Measurements from ENCODE around the gene KLF15. TPM values are rescaled to one million over a fixed set of nuclear protein-coding genes. Genes with fewer than 3 reads are reported as not detected.
A peak's percentile ranks its signal among the peaks of the same experiment; 100 is the strongest.

The KLF15 gene
- polyA plus RNA-seq (2013, experiment 1 of 2) = 3.9 TPM
- polyA plus RNA-seq (2013, experiment 2 of 2) = 4.5 TPM

- WGBS, 2 experiments (ENCODE audit: insufficient coverage in 2 of 2) = 0 to 1% methylated on average over 42 to 53 of the region's 86 CpGs
- Histone ChIP-seq H3K9me3 (ENCODE audit: control insufficient read depth, low read length) (no peaks in the 10 kb centered on the region), H3K27ac (ENCODE audit: low read depth, low read length, severe bottlenecking) (peak within 1 kb of the TSS; percentile 51), H3K4me1 (ENCODE audit: control insufficient read depth, insufficient read depth, low read length, poor library complexity, severe bottlenecking) (peaks cover 18% of the 10 kb centered on the region), H3K4me3 (ENCODE audit: extremely low read depth, insufficient read depth, low read length, poor library complexity, severe bottlenecking) (peak within 1 kb of the TSS; percentile 53), H3K36me3 (ENCODE audit: control insufficient read depth, insufficient read depth, low read length) (no peaks in the 10 kb centered on the region)
Measured at GRCh38 chr3:126357295-126358037, at the start of gene KLF15. Gene KLF15, minus strand, starts transcription at chr3:126357408. Its CDS starts 4,486 bp downstream, at chr3:126352922.

GRCh38 chr3:126406389-126407296 is 49.4 kb upstream of the KLF15 start:
- whole genome bisulfite sequencing, 2 experiments (ENCODE audit: insufficient coverage in 2 of 2) = 91 to 95% methylated on average over 8 to 10 of the region's 15 CpGs
- H3K27ac ChIP-seq (ENCODE audit: low read depth, low read length, severe bottlenecking) = no peak overlapping the region
- no peaks in the 10 kb centered on the region for H3K36me3 ChIP-seq (ENCODE audit: control insufficient read depth, insufficient read depth, low read length)
- H3K4me1 ChIP-seq (ENCODE audit: control insufficient read depth, insufficient read depth, low read length, poor library complexity, severe bottlenecking) = no peaks in the 10 kb centered on the region
- H3K9me3 ChIP-seq (ENCODE audit: control insufficient read depth, low read length) = no peaks in the 10 kb centered on the region
- no peak overlapping the region for H3K4me3 ChIP-seq (ENCODE audit: extremely low read depth, insufficient read depth, low read length, poor library complexity, severe bottlenecking)

GRCh38 chr3:126402666-126403302 is 45.6 kb upstream of the KLF15 start:
- H3K4me1 ChIP-seq (ENCODE audit: control insufficient read depth, insufficient read depth, low read length, poor library complexity, severe bottlenecking) = no peaks in the 10 kb centered on the region
- no peak overlapping the region for H3K27ac ChIP-seq (ENCODE audit: low read depth, low read length, severe bottlenecking)
- WGBS, 2 experiments (ENCODE audit: insufficient coverage in 2 of 2) = 86 to 88% methylated on average over 12 of the region's 12 CpGs
- no peaks in the 10 kb centered on the region for H3K9me3 ChIP-seq (ENCODE audit: control insufficient read depth, low read length)
- no peaks in the 10 kb centered on the region for H3K36me3 ChIP-seq (ENCODE audit: control insufficient read depth, insufficient read depth, low read length)
- no peak overlapping the region for H3K4me3 ChIP-seq (ENCODE audit: extremely low read depth, insufficient read depth, low read length, poor library complexity, severe bottlenecking)

- Histone ChIP-seq H3K4me1 (ENCODE audit: control insufficient read depth, insufficient read depth, low read length, poor library complexity, severe bottlenecking) (no peaks in the 10 kb centered on the region), H3K4me3 (ENCODE audit: extremely low read depth, insufficient read depth, low read length, poor library complexity, severe bottlenecking) (no peak overlapping the region), H3K9me3 (ENCODE audit: control insufficient read depth, low read length) (no peaks in the 10 kb centered on the region), H3K27ac (ENCODE audit: low read depth, low read length, severe bottlenecking) (no peak overlapping the region), H3K36me3 (ENCODE audit: control insufficient read depth, insufficient read depth, low read length) (no peaks in the 10 kb centered on the region)
- WGBS, 2 experiments (ENCODE audit: insufficient coverage in 2 of 2) = 79 to 83% methylated on average over 4 to 6 of the region's 6 CpGs
Measured at GRCh38 chr3:126402178-126402577, 45.0 kb upstream of the KLF15 start.

- Histone ChIP-seq H3K36me3 (ENCODE audit: control insufficient read depth, insufficient read depth, low read length) (no peaks in the 10 kb centered on the region), H3K4me3 (ENCODE audit: extremely low read depth, insufficient read depth, low read length, poor library complexity, severe bottlenecking) (no peak overlapping the region), H3K9me3 (ENCODE audit: control insufficient read depth, low read length) (no peaks in the 10 kb centered on the region), H3K4me1 (ENCODE audit: control insufficient read depth, insufficient read depth, low read length, poor library complexity, severe bottlenecking) (no peaks in the 10 kb centered on the region), H3K27ac (ENCODE audit: low read depth, low read length, severe bottlenecking) (no peak overlapping the region)
- 58 to 84% methylated on average over 6 to 8 of the region's 8 CpGs for WGBS, 2 experiments (ENCODE audit: insufficient coverage in 2 of 2)
Measured at GRCh38 chr3:126401611-126402160, 44.5 kb upstream of the KLF15 start.

GRCh38 chr3:126399756-126400155 is 42.5 kb upstream of the KLF15 start:
- H3K9me3 ChIP-seq (ENCODE audit: control insufficient read depth, low read length) = no peaks in the 10 kb centered on the region
- no peak overlapping the region for H3K4me3 ChIP-seq (ENCODE audit: extremely low read depth, insufficient read depth, low read length, poor library complexity, severe bottlenecking)
- H3K4me1 ChIP-seq (ENCODE audit: control insufficient read depth, insufficient read depth, low read length, poor library complexity, severe bottlenecking) = peaks cover 4% of the 10 kb centered on the region
- H3K36me3 ChIP-seq (ENCODE audit: control insufficient read depth, insufficient read depth, low read length) = no peaks in the 10 kb centered on the region
- no peak overlapping the region for H3K27ac ChIP-seq (ENCODE audit: low read depth, low read length, severe bottlenecking)
- WGBS, 2 experiments (ENCODE audit: insufficient coverage in 2 of 2) = 100% methylated on average over 2 of the region's 4 CpGs

GRCh38 chr3:126399351-126399735 is 42.1 kb upstream of the KLF15 start:
- no peak overlapping the region for H3K27ac ChIP-seq (ENCODE audit: low read depth, low read length, severe bottlenecking)
- no peaks in the 10 kb centered on the region for H3K36me3 ChIP-seq (ENCODE audit: control insufficient read depth, insufficient read depth, low read length)
- H3K9me3 ChIP-seq (ENCODE audit: control insufficient read depth, low read length) = no peaks in the 10 kb centered on the region
- 75 to 100% methylated on average over 1 of the region's 1 CpG for WGBS, 2 experiments (ENCODE audit: insufficient coverage in 2 of 2)
- H3K4me3 ChIP-seq (ENCODE audit: extremely low read depth, insufficient read depth, low read length, poor library complexity, severe bottlenecking) = no peak overlapping the region
- peaks cover 4% of the 10 kb centered on the region for H3K4me1 ChIP-seq (ENCODE audit: control insufficient read depth, insufficient read depth, low read length, poor library complexity, severe bottlenecking)

GRCh38 chr3:126398423-126399350 is 41.5 kb upstream of the KLF15 start:
- Histone ChIP-seq H3K9me3 (ENCODE audit: control insufficient read depth, low read length) (no peaks in the 10 kb centered on the region), H3K4me1 (ENCODE audit: control insufficient read depth, insufficient read depth, low read length, poor library complexity, severe bottlenecking) (peaks cover 4% of the 10 kb centered on the region), H3K4me3 (ENCODE audit: extremely low read depth, insufficient read depth, low read length, poor library complexity, severe bottlenecking) (no peak overlapping the region), H3K27ac (ENCODE audit: low read depth, low read length, severe bottlenecking) (no peak overlapping the region), H3K36me3 (ENCODE audit: control insufficient read depth, insufficient read depth, low read length) (no peaks in the 10 kb centered on the region)
- 81 to 86% methylated on average over 13 of the region's 14 CpGs for WGBS, 2 experiments (ENCODE audit: insufficient coverage in 2 of 2)

- Histone ChIP-seq H3K36me3 (ENCODE audit: control insufficient read depth, insufficient read depth, low read length) (no peaks in the 10 kb centered on the region), H3K4me3 (ENCODE audit: extremely low read depth, insufficient read depth, low read length, poor library complexity, severe bottlenecking) (no peak overlapping the region), H3K27ac (ENCODE audit: low read depth, low read length, severe bottlenecking) (no peak overlapping the region), H3K4me1 (ENCODE audit: control insufficient read depth, insufficient read depth, low read length, poor library complexity, severe bottlenecking) (peaks cover 4% of the 10 kb centered on the region), H3K9me3 (ENCODE audit: control insufficient read depth, low read length) (no peaks in the 10 kb centered on the region)
- 90 to 94% methylated on average over 6 to 7 of the region's 13 CpGs for WGBS, 2 experiments (ENCODE audit: insufficient coverage in 2 of 2)
Measured at GRCh38 chr3:126397610-126398422, 40.6 kb upstream of the KLF15 start.
